Stimulated activated CD4-positive, alpha-beta T cell treated with anti-CD3 and anti-CD28 coated beads, Interleukin-1b, Interleukin-23, amount 100 ng/mL, for 24 hours (primary cell): ENCODE measurements around the gene SHC4.
"Not testable (repeated sequence)": the region's sequence is repeated elsewhere in the genome, so short reads cannot be mapped to it uniquely, and the experiment has no call there.

Experiments
- DNase-seq, 4 experiments: peaks; one replicate each; pipeline ENCODE4 v3.0.0-alpha.2; 2020; ENCODE audit warnings: low read depth in 4 of 4, low spot score in 1 of 4

SHC4 gene

DNA sequence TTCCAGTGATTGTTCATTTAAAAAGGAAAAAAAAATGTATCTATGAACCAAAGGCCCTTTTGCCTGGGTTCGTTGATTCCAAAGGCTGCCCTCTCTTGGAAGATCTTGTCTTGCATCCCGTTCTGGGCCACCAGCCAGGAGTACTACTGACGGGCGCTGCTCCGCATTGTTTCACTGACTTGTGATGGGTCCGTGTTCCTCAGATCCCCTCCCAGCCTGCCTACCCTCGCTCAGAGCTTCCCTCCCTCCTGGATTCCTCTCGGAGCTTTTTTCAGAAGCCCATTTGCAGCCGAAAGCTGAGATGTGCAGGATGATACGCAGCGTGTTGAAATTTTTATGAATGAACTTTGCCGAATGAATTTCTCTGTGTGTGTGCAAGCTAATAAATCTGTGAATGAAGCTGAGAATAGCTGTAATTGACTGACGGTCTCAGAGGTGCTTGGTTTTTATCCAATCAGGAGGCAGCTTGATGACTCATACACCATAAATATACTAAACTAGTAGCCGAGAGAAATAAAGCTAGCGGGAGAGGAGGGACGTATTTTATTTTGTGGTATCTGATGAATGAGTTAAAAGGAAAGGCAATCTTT lies at the start of gene SHC4:
Gene SHC4, minus strand, starts transcription at position 396 of the 590 bp plus-strand sequence. CDS start 904 bp downstream, outside the sequence.
- DNase-seq, result no peak

DNA sequence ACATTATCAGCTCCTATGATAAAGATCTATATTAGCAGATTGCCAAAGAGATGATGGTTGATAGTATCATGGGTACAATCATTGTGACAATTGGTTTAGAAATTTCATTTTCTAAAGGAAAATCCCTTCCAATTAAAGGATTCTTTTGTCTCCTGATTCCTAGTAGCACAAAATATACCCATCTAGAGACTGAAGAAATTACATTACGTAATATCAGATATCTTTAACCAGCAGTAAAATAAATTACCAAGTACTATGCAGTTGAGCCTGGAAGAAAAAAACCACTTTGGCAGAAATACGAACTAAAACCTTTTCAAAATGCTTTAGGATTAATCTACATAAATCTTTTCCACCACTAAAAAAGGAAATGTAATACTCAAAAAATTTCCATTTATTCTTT lies 35.6 kb upstream of the SHC4 start:
- no peak for DNase-seq

DNA sequence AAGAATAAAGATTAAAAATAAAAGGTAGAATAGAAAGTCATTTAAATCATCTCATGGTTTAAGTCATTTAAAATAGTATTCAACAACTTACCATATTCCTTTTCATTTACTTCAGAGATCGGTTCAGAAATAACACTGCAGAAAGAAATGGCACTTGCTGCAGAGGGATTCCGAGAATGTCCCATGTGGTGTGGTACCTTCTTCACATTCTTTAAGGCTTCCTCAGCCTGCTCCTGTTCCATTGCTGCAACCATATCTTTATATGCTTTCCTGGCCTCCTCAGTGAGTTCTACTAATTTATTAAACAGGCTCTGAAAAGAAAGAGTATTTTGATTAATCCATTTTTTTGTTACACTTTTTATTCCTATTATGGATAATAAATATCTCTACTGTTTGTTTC lies 32.6 kb upstream of the SHC4 start:
- DNase-seq, result no peak

DNA sequence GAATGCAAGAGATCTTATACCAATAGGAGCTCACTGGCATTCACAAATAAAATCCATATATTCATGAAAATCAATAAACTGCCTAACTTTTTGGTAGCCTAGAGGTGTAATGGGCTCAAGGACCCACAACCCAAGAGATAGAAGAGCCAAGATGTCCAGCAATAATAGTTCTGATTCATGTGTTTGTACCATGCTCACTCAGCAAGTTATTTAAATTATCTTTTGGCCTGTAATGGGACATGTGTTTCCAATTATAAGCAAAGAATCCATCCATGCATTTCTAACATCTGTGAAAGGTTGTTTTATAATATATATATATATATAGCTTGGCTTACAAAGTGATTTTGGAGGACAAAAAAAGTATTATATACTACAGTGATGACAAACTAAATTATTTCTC lies 29.7 kb upstream of the SHC4 start:
- no peak for DNase-seq

- no peak for DNase-seq
These were observed 28.8 kb upstream of the SHC4 start for GRCh38 chr15:48992545-48992944.

GRCh38 chr15:48992096-48992495 lies 28.4 kb upstream of the SHC4 start:
- DNase-seq, result no peak

DNA sequence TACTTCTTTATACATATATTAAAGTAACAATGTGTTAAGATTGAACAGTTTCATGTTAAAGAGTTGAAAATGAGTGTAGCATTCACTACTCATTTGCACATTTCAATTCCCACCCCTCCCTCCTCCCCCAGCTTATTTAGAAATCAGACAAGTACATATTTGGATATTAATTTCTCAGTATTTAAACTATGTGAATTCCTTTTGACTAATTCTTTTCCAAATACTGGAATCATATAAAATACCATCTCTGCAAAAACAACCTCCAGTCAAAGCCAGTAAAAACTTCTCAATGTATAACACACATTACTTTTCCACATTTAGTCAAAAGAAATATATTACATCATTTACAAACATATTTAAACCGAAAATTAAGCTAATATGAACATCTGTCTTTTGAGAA lies 25.5 kb upstream of the SHC4 start:
- DNase-seq, result no peak

GRCh38 chr15:48987142-48987541 lies 23.4 kb upstream of the SHC4 start:
- DNase-seq, result no peak

GRCh38 chr15:48986240-48986639 lies 22.5 kb upstream of the SHC4 start:
- no peak for DNase-seq

- no peak for DNase-seq
These were observed 21.8 kb upstream of the SHC4 start for GRCh38 chr15:48985516-48985915.

DNA sequence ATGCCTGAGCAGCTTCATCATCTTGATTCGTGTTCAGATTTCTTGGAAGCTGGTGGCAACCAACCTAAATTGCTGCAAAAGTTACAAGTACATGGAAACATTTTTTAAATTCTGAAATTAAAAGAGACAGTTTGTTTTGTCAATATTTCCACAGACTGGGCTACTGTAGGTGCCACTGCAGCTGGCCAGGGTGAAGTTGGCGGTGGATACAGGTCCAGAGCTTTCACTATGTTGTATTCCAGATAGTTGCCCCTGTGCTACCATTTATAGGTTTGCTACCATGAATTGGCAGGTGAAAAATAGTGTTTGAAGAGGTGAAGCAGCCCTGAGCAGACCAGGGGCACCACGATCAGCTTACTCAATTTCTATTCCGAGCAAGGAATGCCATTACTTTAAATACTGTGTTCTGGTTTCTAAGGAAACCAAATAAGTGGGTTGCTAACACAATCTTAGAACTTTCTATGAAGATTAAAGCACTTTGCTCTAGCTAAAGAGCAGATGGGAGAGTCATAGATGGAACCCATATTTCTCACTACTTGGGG lies 21.2 kb upstream of the SHC4 start:
- no peak for DNase-seq

DNA sequence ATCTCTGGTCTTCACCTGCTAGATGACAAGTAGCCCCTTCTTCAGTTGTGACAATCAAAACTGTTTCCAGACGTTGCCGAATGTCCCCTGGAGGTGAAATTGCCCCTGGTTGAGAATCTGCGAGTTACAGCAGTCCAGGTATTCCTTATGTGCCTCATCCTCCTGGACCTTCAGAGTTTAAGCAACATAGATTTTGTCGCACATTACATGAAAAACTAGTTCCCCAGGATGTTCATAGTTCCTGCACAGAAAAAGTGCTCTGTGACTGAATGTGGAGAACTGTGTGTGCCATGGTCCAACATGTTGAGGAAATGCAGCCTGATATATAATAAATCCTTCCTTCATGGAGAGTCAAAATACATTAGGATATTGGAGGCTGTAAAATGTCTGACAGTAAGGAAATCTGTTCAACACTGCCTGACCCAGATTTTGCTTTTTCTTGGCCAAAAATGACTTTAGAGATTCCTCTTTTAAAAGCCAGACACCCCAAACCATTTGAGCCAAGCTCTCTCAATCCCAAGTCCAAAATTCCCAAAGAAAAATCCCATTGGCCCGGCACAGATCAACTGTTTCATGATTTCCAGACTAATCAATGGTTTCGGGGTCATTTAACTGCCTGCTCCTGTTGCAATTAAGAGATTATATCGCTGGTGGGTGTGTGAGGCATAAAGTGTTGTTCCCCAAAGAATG lies 20.4 kb upstream of the SHC4 start:
- DNase-seq, result no peak

DNA sequence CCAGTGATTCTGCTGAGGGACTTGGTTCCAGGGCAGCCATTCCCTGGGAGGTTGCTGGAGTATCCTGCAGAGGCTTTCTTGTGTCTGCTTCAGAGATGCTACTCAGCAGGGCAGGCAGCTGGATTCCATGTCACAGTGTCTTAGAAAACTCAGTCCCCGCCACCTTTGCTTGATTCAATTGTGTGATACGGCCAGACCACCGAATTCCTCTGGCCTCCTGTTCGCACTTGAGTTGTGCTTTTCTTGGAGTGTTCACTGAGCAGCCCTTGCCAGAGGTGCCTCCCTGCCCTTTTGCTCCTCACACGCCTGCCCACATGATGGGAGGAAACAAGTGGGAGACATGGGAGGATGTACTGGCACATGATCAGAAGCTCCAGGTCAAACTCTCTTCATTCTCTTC lies 19.6 kb upstream of the SHC4 start:
- DNase-seq, result no peak

DNA sequence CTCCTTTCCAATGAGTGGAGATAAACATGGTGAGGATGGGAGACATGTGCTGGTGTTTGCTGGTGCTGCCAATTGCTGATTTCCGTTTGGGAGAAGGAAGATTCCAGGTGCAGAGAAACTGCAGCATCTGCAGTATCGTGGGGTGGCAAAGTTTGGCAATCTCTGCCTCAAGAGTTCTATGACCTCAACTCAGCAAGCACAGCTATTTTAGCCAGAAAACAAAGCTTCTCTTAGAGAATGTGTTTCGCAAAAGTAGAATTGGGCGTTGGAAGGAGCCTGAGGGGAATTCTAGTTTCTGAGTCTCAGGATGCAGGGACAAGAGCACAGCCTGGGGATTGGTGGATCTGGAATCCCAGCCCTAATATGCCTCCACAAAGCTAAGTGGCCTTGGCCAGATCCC lies 18.2 kb upstream of the SHC4 start:
- no peak for DNase-seq

- no peak for DNase-seq
These were observed 14.9 kb upstream of the SHC4 start for GRCh38 chr15:48978638-48979037.

DNA sequence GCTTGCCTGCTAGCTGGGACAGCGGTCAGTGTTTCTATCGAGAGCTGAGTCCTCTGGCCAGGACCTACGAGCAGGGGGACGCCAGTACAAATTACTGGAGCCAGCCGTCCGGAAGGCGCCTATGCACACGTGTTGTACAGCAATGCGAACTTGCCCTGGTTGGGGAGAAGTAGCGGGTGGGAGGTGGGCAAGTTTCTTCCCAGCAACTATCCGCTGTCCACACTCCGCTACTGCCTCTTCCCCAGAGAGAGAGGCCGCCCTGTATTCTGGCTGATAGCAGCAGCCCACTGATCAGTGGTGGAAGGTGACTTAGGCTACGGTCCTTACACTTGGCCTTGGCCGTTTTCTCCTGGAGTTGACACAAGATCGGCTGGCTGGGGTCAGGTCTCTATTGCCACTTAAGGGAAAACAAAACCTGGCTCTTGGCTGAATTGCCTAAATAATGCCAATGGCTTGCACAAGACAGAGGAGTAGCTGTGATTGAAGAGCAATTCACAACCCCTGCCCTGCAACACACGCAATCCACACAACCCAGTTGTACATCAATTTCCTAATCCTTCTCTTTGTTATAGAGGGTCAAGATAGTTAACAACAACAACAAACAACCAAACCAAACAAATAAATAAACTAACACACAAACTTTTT lies 12.8 kb upstream of the SHC4 start:
- DNase-seq, result no peak

- peak; percentile 48 to 69 (median 58) for DNase-seq
These were observed 12.0 kb upstream of the SHC4 start for GRCh38 chr15:48975472-48976419.

- DNase-seq, result no peak
These were observed 11.2 kb upstream of the SHC4 start for GRCh38 chr15:48974882-48975281.

GRCh38 chr15:48972750-48973503 lies 9.2 kb upstream of the SHC4 start:
- no peak for DNase-seq

DNA sequence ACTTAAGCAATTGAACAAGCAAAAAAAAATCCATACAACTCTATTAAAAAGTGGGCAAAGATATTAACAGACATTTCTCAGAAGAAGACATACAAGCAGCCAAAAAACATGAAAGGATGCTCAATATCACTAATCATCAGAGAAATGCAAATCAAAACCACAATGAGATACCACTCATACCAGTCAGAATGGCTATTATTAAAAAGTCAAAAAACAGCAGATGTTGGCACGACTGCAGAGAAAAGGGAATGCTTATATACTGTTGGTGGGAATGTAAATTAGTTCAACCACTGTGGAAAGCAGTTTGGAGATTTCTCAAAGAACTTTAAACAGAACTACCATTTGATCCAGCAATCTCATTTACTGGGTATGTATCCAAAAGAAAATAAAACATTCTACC lies 7.2 kb upstream of the SHC4 start:
- DNase-seq, result not testable (repeated sequence)

GRCh38 chr15:48968066-48968465 lies 4.3 kb upstream of the SHC4 start:
- no peak for DNase-seq
